Bone marrow (tissue), 2 donors: ENCODE data around the gene SCTR.

Experiments used
- DNase-seq, 2 donors: peaks; one replicate each; lab custom pipeline; 2025; lab: John Stamatoyannopoulos, UW

Gene SCTR

GRCh38 chr2:119442850-119443249 is 81.4 kb downstream of the SCTR start:
- DNase-seq = no peak

GRCh38 chr2:119442226-119442619 is 82.1 kb downstream of the SCTR start:
- DNase-seq = no peak

GRCh38 chr2:119441376-119442225 is 82.7 kb downstream of the SCTR start:
- DNase-seq = no peak

GRCh38 chr2:119440873-119441272 is 83.4 kb downstream of the SCTR start:
- no peak for DNase-seq

- DNase-seq = no peak
Observed at GRCh38 chr2:119440501-119440870, 83.8 kb downstream of the SCTR start.

GRCh38 chr2:119439574-119440500 is 84.4 kb downstream of the SCTR start:
- no peak for DNase-seq

- no peak for DNase-seq
Observed at GRCh38 chr2:119438726-119439284, 85.5 kb downstream of the SCTR start.

GRCh38 chr2:119438128-119438656 is 86.1 kb downstream of the SCTR start:
- DNase-seq = no peak

GRCh38 chr2:119436993-119437772 is 87.1 kb downstream of the SCTR start:
- DNase-seq = no peak

GRCh38 chr2:119435953-119436297 is 88.4 kb downstream of the SCTR start:
- DNase-seq = no peak

- DNase-seq = no peak
Observed at GRCh38 chr2:119435081-119435952, 89.0 kb downstream of the SCTR start.

- DNase-seq = no peak
Observed at GRCh38 chr2:119434664-119435063, 89.6 kb downstream of the SCTR start.

- DNase-seq = no peak
Observed at GRCh38 chr2:119433636-119434327, 90.5 kb downstream of the SCTR start.

- DNase-seq = no peak
Observed at GRCh38 chr2:119432851-119433522, 91.3 kb downstream of the SCTR start.

GRCh38 chr2:119431976-119432850 is 92.1 kb downstream of the SCTR start:
- no peak for DNase-seq

GRCh38 chr2:119431155-119431975 is 92.9 kb downstream of the SCTR start, which contains the start of gene TMEM37:
Gene TMEM37, plus strand, starts transcription at chr2:119431854. Its CDS starts 50 bp downstream, at chr2:119431904.
- no peak for DNase-seq

GRCh38 chr2:119430023-119430498 is 94.2 kb downstream of the SCTR start:
- DNase-seq = no peak
